Stimulated activated CD4-positive, alpha-beta T cell treated with anti-CD3 and anti-CD28 coated beads, Interleukin-4, amount 100 ng/mL, for 48 hours (primary cell): ENCODE measurements around the gene GRIK1.

ENCODE experiments used
- DNase-seq, 2 donors: peaks; one replicate each; pipeline ENCODE4 v3.0.0-alpha.2; 2020; ENCODE audit warnings: low read depth in 2 of 2

The GRIK1 gene

GRCh38 chr21:29529139-29529538 is 410.7 kb downstream of the GRIK1 start:
- DNase-seq: no peak

DNA sequence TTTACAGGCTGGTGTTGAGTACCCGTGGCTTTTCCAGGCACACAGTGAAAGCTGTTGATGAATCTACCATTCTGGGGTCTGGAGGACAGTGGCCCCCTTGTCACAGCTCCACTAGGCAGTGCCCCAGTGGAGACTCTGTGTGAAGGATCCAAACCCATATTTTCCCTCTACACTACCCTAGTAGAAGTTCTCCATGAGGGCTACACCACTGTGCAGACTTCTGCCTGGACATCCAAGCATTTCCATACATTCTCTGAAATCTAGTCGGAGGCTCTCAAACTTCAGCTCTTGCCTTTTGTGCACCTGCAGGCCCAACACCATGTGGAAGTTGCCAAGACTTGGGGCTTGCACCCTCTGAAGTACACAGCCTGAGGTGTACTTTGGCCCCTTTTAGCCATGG is 413.3 kb downstream of the GRIK1 start:
- DNase-seq: no peak

DNA sequence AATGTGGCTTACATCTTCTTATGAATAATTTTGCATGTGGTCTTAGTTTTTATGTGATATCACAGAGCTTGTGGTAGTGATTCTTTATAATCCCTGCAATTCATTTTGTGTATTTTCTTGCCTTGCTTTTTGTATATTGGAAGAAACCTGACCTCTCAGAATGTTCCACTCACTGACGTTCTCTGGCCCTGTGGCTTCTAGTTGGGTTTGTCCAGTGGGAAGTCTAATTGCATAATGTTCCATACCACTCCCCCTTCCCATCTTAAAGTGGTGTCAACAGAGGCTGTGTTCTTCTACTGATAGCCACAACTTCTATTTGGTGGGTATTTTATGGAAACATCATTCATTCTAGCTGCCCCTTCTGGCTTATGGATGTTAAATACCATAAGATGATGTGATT is 415.7 kb downstream of the GRIK1 start:
- no peak for DNase-seq

DNA sequence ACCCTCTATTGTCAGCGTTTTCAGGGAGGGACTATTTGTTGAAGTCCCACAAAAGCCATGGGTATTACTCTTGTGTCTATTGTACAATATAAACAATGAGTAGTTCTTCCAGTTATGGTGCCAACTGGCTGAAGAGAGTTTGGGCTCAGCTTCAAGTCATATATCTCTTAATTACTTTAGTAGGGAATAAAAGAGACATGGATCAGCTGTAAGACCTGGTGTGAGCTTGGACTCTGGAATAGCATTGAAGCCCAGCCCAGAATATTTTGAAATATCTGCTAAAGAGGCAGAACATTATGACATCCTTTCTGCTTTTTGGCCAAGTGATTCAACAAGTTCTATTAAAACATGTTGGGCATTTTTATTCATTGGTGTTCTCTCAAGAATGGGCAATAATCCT is 416.1 kb downstream of the GRIK1 start:
- DNase-seq: no peak

DNA sequence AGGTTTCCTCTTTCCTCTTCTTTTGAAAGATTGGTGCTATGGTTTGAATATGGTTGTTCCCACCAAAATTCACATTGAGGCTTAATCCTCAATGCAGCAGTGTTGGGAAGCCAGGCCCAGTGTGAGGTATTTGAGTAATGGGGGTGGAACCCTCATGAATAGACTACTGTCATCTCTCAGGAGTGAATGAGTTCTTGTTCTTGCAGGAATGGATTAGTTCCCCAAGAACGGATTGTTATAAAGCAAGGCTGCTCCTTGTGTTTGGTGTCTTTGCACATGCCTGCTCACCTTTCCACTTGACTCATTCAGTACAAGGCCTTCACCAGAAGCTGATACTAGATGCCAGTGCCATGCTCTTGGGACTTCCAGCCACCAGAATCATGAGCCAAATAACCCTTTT is 417.9 kb downstream of the GRIK1 start:
- no peak for DNase-seq

DNA sequence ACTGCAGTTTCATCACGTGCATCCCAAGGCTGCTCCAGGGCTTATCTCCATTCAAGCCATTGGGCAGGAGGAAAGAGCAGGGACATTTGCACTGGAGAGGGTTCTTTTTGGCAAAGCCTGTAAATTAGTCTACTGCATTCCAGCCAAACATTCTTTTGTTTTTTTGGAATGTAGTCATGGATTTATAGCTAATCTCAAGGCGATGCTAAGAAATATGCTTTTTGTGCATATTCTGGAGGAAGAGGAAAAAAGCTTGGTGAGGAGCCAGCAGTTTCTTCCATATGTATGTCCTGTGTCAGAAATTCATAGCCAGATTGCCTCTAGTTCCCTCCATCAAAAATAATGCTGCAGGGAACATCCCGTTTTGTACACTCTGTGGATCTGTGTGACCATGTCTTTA is 419.6 kb downstream of the GRIK1 start:
- DNase-seq: no peak

- no peak for DNase-seq
Measured at GRCh38 chr21:29514652-29515247, 425.0 kb downstream of the GRIK1 start.

DNA sequence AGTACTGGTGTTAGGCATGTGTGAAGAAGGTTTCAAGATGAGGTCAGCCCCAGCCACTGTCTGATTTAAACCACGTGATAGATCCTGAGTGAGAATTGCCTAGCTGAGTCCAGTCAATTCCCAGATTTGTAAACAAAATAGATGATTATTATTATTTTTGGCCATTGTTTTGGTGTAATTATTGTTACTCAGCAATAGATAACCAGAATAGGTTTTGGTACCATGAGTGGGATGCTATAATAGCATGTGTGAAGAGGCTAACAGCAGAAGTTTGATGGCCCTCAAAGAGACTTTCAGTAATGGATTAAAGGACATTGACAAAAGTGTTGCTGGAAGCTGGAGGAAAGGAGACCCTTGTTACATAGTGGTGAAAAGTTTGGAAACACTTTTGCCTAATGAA is 426.3 kb downstream of the GRIK1 start:
- DNase-seq: no peak

DNA sequence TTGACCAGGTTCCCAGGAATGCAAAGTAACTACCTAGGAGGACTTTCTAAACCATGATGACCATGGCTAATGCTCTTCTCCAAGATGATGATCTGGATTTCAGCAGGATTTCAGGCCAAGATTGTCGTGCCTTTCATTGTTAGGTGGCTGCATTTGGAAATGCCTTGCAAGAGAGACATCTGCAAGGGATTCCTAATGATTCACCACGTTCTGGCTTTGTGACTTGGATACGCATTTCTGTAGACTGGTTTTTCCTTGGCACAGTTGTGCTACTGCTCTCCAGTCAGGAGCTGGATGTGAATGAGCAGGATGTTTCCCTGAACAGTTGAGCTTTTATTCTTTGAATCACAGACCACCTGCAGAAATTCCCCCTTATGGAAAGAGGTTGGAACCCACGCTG is 428.7 kb downstream of the GRIK1 start:
- DNase-seq: no peak

- DNase-seq: no peak
Measured at GRCh38 chr21:29509121-29509520, 430.7 kb downstream of the GRIK1 start.

- DNase-seq: no peak
Measured at GRCh38 chr21:29508301-29508700, 431.5 kb downstream of the GRIK1 start.

GRCh38 chr21:29506947-29507346 is 432.8 kb downstream of the GRIK1 start:
- DNase-seq: no peak

DNA sequence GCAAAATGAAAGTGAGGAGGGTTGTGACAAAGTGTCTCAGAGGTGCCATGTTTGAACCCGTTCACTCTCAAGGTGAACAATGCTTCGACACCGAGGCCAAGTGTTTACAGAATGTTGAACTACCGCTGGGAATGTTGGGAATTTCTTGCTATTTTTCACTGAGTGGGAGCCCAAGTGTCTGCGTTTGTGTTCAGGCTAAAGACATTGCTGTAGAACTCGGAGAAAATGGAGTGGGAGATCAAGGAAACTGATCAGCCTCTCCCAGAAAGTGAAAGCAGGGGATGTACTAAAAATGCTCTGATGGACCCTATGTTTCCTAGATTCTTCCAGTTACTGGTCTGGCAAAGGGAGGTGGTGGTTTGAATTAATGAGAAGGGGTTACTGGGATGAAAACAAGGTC is 433.6 kb downstream of the GRIK1 start:
- no peak for DNase-seq

- DNase-seq: no peak
Measured at GRCh38 chr21:29504751-29505321, 435.0 kb downstream of the GRIK1 start.

- DNase-seq: no peak
Measured at GRCh38 chr21:29501451-29501850, 438.3 kb downstream of the GRIK1 start.

- no peak for DNase-seq
Measured at GRCh38 chr21:29499734-29500343, 440.0 kb downstream of the GRIK1 start.

- no peak for DNase-seq
Measured at GRCh38 chr21:29499229-29499628, 440.6 kb downstream of the GRIK1 start.

DNA sequence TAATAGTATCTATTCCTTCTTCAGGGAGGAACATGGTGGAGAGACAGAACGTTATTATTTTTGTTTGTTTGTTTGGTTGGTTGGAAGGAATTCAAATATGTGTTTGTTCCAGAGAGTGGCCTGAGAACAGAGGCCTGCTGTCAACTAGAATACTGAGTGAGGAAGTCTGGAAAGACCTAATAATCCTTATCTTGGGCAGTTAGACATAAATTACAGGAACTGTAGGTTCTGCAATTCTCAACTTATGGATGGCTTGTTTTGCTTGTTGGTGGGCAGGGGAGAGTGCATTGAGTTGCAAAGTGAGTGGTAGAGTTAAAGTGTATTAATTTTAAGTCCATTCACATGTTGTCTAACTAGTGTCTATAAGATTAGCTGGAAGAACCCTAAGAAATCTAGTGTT is 443.5 kb downstream of the GRIK1 start:
- DNase-seq: no peak

- DNase-seq: no peak
Measured at GRCh38 chr21:29490016-29490415, 449.8 kb downstream of the GRIK1 start.

GRCh38 chr21:29487154-29487553 is 452.6 kb downstream of the GRIK1 start:
- no peak for DNase-seq
